Measurements from ENCODE around the gene SCGN.

Gene SCGN

DNA sequence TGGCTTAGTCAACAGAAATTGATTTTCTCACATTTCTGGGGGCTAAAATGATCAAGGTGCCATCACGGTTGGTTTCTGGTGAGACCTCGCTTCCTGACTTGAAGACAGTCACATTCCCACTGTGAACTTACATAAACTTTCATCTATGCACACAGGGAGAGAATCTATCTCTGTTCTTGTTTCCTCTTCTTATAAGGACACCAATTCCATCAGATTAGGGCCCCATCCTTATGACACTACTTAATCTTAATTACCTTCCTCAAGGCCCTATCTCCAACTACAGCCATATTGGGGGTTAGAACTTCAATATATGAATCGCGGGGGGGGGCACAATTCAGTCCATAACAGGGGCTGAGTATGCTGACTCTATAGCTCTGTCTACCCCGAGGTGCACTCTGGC, 10.6 kb upstream of the SCGN start:
- no peak for DNase-seq

DNA sequence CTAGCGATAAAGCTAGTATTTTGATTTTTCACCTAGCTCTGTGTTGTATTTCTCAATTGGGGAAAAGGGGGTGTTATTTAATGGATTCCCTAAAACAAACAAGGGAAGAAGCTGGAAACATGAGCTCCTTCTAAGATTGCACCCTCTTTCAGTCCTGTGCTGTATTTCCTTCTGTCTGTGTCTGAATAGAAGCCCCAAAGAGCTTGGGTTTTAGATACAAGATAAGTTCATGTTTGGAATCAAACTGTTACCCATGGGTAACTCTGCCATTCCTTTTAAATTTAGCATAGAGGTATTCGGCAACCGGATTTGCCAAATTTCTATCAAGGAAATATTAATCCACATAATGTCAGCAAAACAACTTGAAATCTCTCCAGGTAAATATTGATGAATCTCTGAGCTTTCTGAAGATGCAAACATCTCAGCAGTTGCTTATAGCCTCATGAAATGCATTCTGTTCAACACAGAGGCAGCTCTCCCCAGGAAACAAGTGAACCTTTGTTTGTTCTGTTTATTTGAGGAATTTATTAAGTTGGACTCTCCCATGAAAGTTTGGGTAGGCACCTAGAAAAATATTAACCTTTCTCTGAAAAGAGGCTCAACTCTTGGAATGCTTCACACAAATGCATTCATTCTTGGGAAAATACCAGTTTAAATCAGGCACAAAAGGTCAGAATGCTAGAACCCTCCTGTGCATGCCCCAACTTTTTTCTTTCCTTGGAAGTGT, 9.9 kb upstream of the SCGN start:
- no peak for DNase-seq

DNA sequence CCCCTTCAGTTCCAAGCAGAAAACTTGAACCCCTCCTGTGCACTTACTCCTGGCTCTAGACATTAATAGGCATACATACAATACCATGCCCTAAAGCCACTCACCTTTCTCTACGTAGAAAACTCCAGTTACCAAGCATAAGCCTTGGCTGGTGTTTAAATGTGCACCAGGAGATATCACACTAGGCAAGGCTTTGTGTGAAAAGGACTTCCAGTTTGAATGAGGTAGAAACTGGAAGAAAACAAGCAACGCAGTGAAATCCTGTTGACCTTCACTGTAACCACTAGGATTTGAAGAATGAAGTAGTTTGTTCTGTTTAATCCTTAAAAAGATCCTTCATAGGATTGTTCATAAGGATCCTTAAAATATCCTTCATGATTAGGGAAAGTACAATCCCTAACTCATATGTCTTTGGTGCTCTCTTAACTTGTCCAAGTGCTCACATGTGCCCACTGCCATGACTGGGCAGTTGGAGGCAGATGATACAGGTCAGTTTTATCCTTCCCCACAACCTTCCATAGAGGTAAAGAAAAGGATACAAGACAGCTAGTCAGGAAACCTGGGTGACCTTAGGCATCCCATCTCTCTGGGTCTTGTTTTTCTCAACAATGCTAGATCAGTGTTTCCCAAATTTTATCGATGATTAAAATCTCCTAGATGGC, 9.2 kb upstream of the SCGN start:
- DNase-seq: no peak

DNA sequence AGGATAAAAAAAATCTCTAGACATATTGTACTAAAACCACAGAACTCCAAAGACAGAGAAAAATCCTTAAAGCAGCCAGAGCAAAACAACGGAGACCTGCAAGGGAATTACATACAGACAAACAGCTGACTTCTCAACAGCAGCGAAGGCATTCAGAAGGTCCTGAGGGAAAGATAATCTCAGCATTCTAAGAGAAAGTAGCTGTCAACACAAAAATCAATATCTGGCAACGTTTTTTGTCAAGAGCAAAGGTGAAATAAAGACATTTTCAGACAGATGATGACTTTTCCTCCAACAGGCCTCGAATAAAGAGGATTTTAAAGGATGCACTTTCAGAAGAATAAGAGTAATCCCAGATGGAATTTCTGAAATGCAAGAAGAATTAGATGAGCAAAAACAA, 6.1 kb upstream of the SCGN start:
- no peak for DNase-seq

DNA sequence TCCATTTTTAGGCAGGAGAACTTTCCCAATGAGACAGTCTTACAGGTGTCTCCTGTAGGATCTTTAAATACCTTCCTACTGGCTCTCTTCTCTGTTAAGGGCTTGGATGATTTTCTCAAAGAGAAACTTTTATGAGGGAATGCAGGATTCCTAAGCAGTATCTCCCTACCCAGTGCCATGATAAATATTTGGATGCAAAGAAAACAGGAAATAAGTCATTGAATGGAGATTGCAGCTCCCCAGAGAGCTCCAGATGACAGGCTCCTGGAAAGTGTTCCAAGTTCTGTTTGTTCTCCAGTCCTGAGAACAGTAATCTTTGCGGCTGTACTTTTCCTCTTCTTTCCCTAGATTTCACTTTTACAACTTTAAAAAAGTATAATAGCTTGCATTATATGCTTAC, 2.4 kb upstream of the SCGN start:
- no peak for DNase-seq

- no peak for DNase-seq
Measured at GRCh38 chr6:25655723-25656122, 3.7 kb downstream of the SCGN start.

GRCh38 chr6:25659633-25660368, 7.8 kb downstream of the SCGN start:
- peak; percentile 80 for DNase-seq

DNA sequence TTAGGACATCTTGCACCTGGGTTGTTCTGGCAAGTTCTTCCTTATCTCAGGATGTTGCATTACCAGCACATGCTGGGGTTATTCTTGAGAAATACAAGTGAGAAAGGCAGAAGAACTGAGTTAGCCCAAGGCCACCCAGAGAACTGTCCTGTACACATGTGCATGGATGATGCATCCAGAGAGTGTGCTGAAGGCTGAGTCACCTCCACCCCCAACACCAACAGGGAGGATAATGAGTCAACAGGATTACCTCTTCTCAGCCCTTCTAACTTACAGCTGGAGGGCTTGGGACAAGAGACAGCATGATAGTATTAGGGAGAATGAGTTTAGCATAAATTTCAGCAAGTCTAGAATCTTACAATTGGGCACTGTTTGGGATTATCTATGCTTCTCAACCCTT, 8.5 kb downstream of the SCGN start:
- DNase-seq: peak; percentile 41

DNA sequence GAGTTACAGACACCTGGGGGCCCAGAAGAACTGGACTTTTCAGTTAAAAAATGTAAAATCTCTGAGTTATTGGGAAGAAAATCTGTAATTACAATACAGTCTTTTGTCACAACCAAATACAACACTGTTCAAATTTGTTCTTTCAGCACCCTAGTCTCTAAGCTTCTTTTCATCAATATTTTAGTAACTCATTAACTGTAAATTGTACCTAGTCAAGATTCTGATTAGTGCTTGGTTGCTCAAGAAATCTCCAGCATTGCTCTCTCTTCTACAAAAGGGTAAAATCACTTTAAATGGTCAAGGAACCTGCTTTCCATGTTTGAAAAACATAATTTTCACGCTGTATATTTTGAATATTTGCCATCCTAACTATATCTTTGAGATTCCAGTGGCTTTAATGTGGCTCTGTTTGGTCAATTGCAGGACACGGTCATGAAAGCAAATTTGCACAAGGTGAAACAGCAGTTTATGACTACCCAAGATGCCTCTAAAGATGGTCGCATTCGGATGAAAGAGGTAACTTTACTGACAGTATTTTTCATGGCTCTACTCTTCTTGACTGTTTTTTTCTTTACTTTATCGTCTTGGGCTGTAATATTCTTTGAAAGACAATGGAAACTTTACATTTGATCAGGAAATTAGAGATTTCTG, 9.2 kb downstream of the SCGN start:
- DNase-seq: no peak

DNA sequence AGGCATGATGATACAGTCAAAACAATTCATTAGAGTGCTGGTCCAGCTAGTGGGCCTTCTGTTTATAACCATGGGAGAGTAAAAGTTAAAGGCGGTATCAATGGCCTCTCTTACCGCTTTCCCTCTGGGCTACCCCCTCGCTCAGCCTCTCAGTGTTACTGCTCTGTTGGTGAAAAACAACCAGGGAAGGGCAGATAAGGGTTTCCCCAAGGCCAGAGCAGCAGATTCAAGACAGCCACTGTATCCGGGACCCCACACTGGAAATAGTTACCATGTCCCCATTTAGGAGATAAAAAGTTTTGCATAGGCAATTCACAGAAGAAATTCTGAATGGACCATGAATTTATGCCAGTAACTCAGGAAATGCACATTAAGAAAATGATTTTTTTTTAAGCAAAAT, 13.4 kb downstream of the SCGN start:
- no peak for DNase-seq

- DNase-seq: no peak
Measured at GRCh38 chr6:25669413-25669812, 17.4 kb downstream of the SCGN start.

GRCh38 chr6:25670208-25670607, 18.2 kb downstream of the SCGN start:
- DNase-seq: peak; percentile 33

DNA sequence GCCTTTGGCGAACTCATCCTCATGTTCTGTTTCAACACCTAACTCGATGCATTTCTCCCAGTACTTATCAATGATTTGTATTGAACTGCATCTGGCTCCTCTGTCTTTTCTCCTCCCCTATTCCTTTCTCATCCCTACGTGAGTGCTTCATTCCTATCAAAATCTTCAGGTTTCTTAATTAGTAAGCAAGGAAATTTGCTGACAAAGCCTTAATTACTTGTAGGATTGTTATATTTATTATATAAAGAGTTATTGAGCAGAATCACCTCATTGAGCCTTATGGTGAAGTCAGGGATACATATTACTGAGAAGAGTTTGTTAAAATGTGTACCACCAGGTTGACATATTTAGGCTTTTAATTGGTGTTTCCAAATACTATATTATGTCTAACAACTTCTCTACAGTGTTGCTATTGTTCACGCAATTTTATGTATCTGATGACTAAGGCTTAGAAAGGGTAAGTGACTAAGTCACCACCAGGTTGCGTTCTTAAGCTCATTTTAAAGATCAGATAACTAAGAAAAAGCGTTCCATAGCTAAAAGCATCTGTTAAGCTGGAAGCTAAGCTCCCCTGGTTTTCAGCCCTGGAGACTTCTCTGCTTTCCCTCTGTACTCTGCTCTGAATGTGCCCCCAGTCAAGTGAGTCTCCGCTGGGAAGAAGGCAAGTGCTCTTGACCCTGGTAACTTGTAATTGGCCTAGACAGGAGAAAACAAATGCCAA, 18.9 kb downstream of the SCGN start:
- no peak for DNase-seq

- DNase-seq: no peak
Measured at GRCh38 chr6:25671652-25672051, 19.6 kb downstream of the SCGN start.

DNA sequence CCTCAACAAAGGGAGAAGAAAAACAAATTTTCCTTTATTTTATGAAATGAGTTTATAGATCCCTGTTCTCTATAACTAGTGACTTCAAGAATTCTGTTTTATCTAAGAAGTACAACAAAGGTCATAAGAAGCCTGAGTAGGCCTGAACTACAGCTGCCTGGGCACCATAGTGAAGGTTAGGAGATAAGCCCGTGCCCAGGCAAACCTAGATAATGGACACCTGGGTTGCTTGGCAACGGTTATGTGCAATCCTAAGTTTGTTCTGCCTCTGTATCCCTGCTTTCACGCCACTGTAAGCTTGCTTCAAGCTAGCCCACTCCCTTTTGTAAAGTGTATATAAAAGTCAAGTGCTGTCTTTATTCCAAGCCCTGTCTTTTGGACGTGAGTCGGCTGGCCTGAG, 23.2 kb downstream of the SCGN start:
- no peak for DNase-seq

- no peak for DNase-seq
Measured at GRCh38 chr6:25676775-25677174, 24.8 kb downstream of the SCGN start.

DNA sequence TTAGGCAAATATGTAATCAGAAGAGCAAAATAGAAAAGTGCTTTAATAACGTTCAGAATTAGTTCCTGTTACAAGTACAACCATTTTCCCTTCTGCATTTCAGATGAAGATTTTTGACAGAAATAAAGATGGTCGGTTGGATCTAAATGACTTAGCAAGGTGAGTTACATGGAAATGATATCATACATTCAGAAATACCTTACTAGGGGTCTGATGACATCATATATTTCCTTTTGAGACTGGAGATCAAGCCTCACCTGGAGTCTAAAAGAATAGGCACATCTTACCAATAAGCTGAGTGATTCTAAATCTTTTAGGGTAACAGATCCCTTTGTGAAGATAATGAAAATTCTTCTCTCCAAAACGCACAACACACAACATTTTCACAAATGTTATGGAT, 29.8 kb downstream of the SCGN start:
- DNase-seq: no peak

DNA sequence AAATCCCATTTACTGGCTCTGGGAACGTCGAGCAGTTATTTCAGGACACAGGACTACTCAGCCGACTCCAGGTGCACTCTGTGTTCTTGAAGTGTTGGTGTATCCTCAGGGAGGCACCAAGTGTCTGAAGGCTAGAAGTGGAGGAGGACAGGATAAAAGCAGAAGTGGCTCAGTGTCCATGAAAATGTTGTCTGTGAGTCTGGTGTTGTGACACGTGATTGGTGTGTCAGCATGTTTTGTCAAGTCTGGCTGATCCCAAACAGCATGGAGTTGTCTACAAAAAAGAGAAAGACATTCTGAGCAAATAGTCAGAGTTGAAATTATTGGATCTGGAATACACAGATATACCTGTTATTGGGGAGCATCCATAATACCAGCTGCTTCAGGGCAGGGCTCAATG, 30.3 kb downstream of the SCGN start:
- DNase-seq: no peak

- DNase-seq: no peak
Measured at GRCh38 chr6:25684565-25684964, 32.5 kb downstream of the SCGN start.

DNA sequence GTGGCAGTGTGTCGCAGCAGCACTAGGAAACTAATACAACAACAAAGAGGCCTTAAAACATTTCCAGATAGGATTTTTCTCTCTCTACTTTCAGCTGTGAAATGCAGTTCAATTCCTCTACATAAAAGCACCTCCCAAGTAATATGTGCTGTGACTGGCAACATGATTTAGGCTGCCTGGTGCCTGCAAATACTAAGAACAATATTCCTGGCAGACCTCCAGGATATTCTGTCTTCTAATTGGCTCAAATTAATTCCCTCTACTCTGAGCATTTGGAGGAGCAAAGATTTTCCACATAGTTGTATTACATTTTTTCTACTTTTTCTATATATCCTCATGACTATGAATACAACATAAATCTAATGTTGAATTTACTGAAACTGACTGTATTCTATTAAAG, 33.2 kb downstream of the SCGN start:
- DNase-seq: no peak

DNA sequence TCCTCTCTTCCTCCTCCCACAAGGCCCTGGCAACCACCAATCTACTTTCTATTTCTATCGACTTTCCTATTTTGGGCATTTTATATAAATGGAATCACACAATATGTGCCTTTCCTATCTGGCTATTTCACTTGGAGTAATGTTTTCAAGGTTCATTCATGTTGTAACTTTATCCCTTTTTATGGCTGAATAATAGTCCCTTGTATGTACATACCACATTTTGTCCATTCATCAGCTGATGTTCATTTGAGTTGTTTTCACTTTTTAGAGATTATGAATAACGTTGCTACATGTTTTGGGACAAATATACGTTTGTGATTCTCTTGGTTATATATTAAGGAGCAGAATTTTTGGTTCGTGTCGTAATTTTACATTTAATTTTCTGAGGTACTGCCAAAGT, 33.9 kb downstream of the SCGN start:
- no peak for DNase-seq

GRCh38 chr6:25686856-25687255, 34.8 kb downstream of the SCGN start:
- DNase-seq: no peak

DNA sequence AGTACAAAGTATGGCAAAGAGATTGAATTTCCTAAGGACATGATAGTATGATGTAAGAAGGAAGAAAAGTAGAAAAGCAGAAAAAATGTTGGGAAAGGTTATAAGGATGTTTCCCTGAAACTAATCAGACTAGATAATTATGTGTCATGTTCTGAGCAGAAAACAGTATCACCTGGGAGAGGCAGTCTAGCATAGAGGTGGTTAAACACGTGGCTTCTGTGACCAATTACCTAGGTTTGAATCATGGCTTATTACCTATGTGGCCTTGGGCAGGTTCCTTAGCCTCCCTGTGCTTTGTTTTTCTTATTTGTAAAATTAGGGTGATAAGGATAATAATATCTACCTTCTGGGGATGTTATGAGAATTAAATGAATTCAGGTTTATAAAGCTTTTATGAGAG, 38.0 kb downstream of the SCGN start:
- DNase-seq: no peak
